ENCODE results near the gene ADCYAP1. TPM values are rescaled to one million over a fixed set of nuclear protein-coding genes. Genes with fewer than 3 reads are reported as not detected.

Gene ADCYAP1
- total RNA-seq, 6 experiments from 2014 or later = not detected

DNA sequence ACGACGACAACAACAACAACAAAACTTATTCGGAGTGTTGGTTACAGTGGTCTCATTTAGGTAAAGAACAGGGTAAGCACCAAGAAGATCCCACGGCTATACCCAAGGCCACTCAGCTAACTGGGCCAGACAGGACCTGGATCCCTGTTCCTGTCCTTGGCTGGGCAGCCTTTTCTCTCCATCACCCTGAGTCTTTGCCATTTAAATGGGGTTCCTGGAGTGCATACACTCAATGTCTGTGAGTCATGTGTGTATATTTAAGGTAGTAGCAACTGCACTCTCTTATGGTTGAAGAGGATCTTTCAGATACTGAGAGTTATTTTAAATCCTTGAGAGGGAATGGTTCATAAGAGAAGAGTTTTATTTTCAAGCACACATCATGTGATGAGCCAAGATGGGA lies 35.3 kb downstream of the ADCYAP1 start:
- no peak overlapping the region for H3K27ac Mint-ChIP-seq
- no peaks in the 10 kb centered on the region for H3K4me1 Mint-ChIP-seq (ENCODE audit: low read depth)
- H3K36me3 Mint-ChIP-seq (ENCODE audit: low read depth) = no peaks in the 10 kb centered on the region
- TF ChIP-seq, protein P1, sequence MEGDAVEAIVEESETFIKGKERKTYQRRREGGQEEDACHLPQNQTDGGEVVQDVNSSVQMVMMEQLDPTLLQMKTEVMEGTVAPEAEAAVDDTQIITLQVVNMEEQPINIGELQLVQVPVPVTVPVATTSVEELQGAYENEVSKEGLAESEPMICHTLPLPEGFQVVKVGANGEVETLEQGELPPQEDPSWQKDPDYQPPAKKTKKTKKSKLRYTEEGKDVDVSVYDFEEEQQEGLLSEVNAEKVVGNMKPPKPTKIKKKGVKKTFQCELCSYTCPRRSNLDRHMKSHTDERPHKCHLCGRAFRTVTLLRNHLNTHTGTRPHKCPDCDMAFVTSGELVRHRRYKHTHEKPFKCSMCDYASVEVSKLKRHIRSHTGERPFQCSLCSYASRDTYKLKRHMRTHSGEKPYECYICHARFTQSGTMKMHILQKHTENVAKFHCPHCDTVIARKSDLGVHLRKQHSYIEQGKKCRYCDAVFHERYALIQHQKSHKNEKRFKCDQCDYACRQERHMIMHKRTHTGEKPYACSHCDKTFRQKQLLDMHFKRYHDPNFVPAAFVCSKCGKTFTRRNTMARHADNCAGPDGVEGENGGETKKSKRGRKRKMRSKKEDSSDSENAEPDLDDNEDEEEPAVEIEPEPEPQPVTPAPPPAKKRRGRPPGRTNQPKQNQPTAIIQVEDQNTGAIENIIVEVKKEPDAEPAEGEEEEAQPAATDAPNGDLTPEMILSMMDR (IDR thresholded peaks at IDR 0.05) = no peak
- H3K27me3 Mint-ChIP-seq (ENCODE audit: insufficient read depth) = no peaks in the 10 kb centered on the region
- DNase-seq = no peak
- no peak overlapping the region for H3K4me3 Mint-ChIP-seq
- H3K9me3 Mint-ChIP-seq = peaks cover 8% of the 10 kb centered on the region

DNA sequence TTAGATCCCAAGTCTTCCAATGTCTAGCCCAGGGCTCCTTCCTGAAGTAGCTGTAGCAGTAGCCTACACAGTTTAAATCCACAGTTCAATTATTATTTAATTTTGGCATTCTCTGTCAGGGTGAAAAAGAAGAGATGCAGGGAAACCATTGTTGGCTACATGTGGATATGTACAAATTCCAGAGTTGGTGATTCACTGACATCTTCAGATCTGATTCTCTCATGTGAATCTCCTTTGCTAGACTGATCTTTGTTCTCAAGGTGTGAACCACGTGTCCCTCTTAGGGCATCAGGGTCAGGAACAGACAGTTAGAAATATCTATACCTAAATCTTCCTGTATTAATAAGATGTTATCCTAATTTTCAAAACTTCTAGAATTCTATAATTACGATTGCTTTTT lies 36.7 kb downstream of the ADCYAP1 start:
- H3K27me3 Mint-ChIP-seq (ENCODE audit: insufficient read depth) = no peaks in the 10 kb centered on the region
- H3K27ac Mint-ChIP-seq = no peak overlapping the region
- H3K9me3 Mint-ChIP-seq = peaks cover 1% of the 10 kb centered on the region; the same call in 1 of the 2 replicates
- TF ChIP-seq, protein P1 (IDR thresholded peaks at IDR 0.05) = no peak
- H3K4me3 Mint-ChIP-seq = no peak overlapping the region
- H3K36me3 Mint-ChIP-seq (ENCODE audit: low read depth) = no peaks in the 10 kb centered on the region
- H3K4me1 Mint-ChIP-seq (ENCODE audit: low read depth) = no peaks in the 10 kb centered on the region
- DNase-seq = no peak

DNA sequence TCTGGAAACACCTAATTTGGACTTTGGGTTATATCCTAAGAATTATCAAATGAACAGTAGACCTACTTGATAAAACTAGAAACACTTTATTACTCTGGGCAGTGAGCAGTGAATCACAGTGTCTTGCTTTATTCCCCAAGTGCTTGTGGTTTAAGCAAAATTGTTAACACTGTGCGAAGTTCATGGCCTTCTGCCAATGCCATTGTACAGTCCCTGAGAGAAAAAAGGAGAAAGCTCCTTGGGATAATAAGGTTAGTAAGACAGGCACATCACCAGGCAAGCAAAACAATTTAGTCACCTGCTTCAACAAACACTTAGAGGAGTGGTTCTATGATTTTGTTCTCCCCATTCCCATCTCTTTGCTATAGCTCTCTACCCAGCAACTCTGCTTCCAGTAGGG lies 39.8 kb downstream of the ADCYAP1 start:
- H3K4me3 Mint-ChIP-seq = no peak overlapping the region
- TF ChIP-seq, protein P1 (IDR thresholded peaks at IDR 0.05) = no peak
- H3K27me3 Mint-ChIP-seq (ENCODE audit: insufficient read depth) = no peaks in the 10 kb centered on the region
- no peaks in the 10 kb centered on the region for H3K36me3 Mint-ChIP-seq (ENCODE audit: low read depth)
- no peaks in the 10 kb centered on the region for H3K4me1 Mint-ChIP-seq (ENCODE audit: low read depth)
- DNase-seq = peak; percentile 1
- H3K9me3 Mint-ChIP-seq = peaks cover 11% of the 10 kb centered on the region; the same call in 1 of the 2 replicates
- no peak overlapping the region for H3K27ac Mint-ChIP-seq

DNA sequence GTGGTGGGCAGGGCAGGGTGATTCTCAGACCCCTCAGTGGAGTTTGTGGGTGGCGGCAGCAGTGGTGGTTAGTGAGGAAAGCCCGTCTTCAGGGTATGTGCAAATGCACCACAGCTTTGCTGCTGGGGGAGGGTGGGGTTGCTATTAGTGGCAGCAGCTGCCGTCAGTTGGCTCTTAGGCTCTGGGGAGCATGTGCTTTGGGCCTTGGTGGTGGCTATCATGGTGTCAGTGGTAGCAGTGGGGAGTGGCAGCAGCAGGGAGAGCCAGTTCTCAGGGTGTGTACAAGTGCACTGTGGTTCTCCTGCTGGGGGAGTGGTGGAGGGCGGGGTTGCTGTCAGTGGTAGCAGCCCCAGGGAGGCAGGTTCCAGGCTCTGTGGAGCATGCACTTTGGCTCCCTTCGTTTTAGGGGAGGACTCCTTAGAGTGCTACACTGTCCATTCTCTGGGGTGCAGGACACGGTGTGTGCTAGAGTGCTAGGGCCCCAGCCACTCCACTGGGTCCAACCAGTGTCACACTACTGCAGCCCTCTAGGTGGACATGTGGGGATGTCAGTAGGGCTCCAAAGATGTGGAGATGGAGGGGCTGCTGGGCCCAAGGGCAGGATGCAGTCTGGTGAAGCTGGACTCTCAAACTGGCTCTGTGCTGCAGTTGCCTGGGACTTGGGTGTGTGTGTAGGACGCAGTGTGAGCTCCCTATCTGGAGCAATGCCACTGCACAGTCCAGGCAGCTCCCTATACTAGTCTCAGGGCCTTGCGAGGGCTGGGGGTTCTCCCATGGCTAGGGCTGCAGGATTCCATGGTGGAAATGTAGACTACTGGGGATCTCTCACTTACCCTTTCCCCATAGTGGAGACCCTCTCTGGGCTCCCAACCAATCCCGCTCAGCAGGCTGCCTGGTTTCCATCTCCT lies 45.3 kb downstream of the ADCYAP1 start:
- DNase-seq = no peak
- H3K27ac Mint-ChIP-seq = no peak overlapping the region
- no peaks in the 10 kb centered on the region for H3K27me3 Mint-ChIP-seq (ENCODE audit: insufficient read depth)
- H3K36me3 Mint-ChIP-seq (ENCODE audit: low read depth) = no peaks in the 10 kb centered on the region
- no peaks in the 10 kb centered on the region; the same call in 1 of the 2 replicates for H3K4me1 Mint-ChIP-seq (ENCODE audit: low read depth)
- H3K9me3 Mint-ChIP-seq = peaks cover 14% of the 10 kb centered on the region; the same call in 1 of the 2 replicates
- no peak overlapping the region for H3K4me3 Mint-ChIP-seq
- TF ChIP-seq, protein P1 (IDR thresholded peaks at IDR 0.05) = no peak

DNA sequence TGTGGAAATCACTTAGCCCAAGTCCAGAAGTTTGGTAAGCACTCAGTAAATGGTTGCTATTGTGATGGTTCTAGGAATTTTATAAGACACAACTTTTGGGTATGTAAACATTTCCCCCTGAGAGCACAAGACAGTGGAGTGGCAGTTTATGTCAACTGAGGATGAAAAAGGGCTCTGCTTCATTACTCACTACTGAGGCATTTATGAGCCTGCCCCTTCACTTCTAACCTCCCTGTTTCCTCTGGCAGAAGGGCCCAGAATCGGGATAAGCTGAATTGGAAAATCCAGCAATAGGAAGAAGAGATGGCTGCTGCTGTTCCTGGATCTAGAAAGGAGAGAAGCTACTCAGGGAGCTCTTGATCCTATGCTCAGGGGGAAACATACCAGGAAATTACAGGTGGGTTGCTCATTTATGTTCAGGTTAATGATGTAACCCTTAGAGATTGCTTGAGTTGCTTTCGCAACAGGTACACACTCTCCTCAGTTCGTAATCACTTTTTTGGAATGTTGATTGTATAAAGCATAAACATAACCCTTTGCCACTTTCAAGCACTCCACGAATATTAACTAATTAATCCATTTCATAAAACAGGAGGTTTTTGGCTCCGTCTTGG lies 46.3 kb downstream of the ADCYAP1 start:
- Mint-ChIP-seq H3K36me3 (ENCODE audit: low read depth) (no peaks in the 10 kb centered on the region), H3K27ac (no peak overlapping the region), H3K4me1 (ENCODE audit: low read depth) (no peaks in the 10 kb centered on the region; the same call in 1 of the 2 replicates), H3K4me3 (no peak overlapping the region), H3K9me3 (peaks cover 14% of the 10 kb centered on the region; the same call in 1 of the 2 replicates), H3K27me3 (ENCODE audit: insufficient read depth) (no peaks in the 10 kb centered on the region)
- DNase-seq = no peak
- TF ChIP-seq, protein P1 (IDR thresholded peaks at IDR 0.05) = no peak

Data from HFFc6 (cell line).